Activated naive CD8-positive, alpha-beta T cell treated with anti-CD3 and anti-CD28 coated beads for 36 hours (primary cell): ENCODE results near the gene IL31RA. TPM values are rescaled to one million over a fixed set of nuclear protein-coding genes. Genes with fewer than 3 reads are reported as not detected.

Source experiments
- DNase-seq: peaks from one replicate; pipeline ENCODE4 v3.0.0; 2021
- H3K27ac Mint-ChIP-seq: one replicate; pipeline ENCODE4 v1.8.0; 2022; ENCODE audit warnings: mild to moderate bottlenecking, moderate library complexity, mixed read lengths
- H3K27me3 Mint-ChIP-seq: one replicate; pipeline ENCODE4 v1.8.0; 2022; ENCODE audit warnings: mild to moderate bottlenecking, mixed read lengths
- H3K36me3 Mint-ChIP-seq: one replicate; pipeline ENCODE4 v1.8.0; 2021; ENCODE audit warnings: mild to moderate bottlenecking, mixed read lengths
- H3K4me1 Mint-ChIP-seq: one replicate; pipeline ENCODE4 v1.8.0; 2021; ENCODE audit warnings: mixed read lengths
- H3K4me3 Mint-ChIP-seq: one replicate; pipeline ENCODE4 v1.8.0; 2022; ENCODE audit warnings: mild to moderate bottlenecking, moderate library complexity, mixed read lengths
- H3K9me3 Mint-ChIP-seq: one replicate; pipeline ENCODE4 v1.8.0; 2022; ENCODE audit warnings: mixed read lengths
- total RNA-seq, 2 experiments: library from RNA; stranded (reverse); gene quantifications; one replicate each; pipeline ENCODE4 v1.2.3, GENCODE V29; 2021

Gene IL31RA
- total RNA-seq, 2 experiments from 2014 or later, result not detected

DNA sequence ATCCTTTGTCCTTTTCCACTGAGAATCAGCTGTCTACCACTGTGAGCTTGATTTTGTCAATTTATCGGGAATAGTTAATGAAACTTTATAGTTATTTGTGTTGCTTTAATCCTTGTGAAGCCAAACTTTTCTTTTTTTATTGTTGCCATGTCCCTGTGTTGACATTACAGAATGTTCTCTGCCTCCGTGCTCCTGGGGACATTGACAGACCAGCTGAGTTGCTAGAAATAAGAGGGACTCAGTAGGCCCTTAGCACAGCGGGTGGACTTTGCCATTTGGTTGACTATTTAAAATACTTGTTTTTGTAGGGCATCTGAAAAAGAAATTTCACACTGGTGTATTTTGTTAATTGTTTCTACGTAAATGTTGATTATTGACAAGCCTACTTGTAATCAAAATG lies 70.5 kb downstream of the IL31RA start:
- H3K27ac Mint-ChIP-seq, result no peak overlapping the region

DNA sequence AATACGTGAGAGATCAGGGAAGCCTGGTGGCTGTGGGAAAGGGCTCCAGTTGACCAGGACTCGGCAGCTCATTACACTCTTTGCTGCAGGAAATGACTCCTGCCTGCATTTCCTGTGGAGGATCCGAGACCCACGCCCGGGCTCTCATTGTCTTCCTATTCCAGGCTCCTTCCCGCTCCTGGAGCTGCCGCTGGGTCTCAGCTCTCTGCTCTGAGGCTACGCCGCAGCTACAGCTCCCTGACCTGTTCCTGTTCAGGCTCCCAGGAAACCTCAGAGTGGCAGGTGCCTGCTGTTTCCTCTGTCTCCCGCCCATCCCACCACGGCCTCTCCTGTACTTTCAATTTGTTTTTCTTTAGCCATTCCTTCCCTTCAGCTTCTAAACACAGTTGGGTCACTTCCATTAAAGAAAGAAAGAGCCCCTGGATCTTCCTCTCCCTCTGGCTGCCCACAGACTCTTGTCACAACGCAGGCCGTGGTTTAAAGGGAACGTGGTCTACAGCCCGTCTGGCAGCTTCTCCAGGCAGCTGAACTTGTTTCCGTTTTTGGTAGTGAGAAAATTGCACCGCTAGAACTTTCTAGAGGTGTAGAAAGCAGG lies 72.1 kb downstream of the IL31RA start:
- H3K27me3 Mint-ChIP-seq, result peaks cover 4% of the 10 kb centered on the region
- H3K27ac Mint-ChIP-seq, result peak overlapping the region; percentile 74
- H3K36me3 Mint-ChIP-seq, result no peaks in the 10 kb centered on the region
- H3K4me1 Mint-ChIP-seq, result peaks cover 21% of the 10 kb centered on the region
- no peaks in the 10 kb centered on the region for H3K9me3 Mint-ChIP-seq
- DNase-seq, result no peak
- H3K4me3 Mint-ChIP-seq, result peak overlapping the region; percentile 90

More for the DNA sequence above, 70.5 kb downstream of the IL31RA start:
- H3K27me3 Mint-ChIP-seq, result peaks cover 4% of the 10 kb centered on the region
- peaks cover 26% of the 10 kb centered on the region for H3K4me1 Mint-ChIP-seq
- H3K4me3 Mint-ChIP-seq, result no peak overlapping the region
- no peaks in the 10 kb centered on the region for H3K36me3 Mint-ChIP-seq
- H3K9me3 Mint-ChIP-seq, result no peaks in the 10 kb centered on the region
- DNase-seq, result no peak

DNA sequence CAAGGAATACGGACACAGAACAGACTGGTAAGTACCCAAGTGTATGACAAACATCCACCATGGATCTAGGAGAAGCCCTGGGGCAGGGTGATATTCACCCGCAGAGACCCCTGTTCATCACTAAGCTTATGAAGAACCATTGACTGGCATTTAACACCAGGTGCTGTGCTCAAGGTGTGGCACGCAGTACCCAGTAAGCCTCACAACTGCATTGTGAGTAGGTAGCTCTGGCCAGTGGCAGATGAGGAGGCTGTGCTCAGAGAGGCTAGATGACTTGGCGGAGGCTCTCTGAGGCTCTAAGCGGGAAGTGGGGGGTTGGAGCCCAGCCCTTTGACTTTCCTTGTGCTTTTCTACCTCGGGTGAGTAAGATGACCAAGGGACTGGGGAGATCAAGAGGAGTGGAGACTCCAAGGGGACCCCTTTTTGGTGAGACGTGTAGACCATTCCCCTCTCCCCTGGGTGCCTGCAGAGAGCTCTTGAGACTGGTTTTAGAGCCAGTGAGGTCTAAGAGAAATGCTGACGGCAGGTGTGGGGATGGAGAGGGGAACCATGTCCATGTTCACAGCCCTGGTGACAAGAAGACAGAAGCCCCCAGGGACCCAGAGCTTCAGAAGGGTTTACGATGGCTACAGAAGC lies 72.8 kb downstream of the IL31RA start:
- H3K27me3 Mint-ChIP-seq, result peaks cover 4% of the 10 kb centered on the region
- no peaks in the 10 kb centered on the region for H3K36me3 Mint-ChIP-seq
- peaks cover 18% of the 10 kb centered on the region for H3K4me1 Mint-ChIP-seq
- DNase-seq, result no peak
- H3K4me3 Mint-ChIP-seq, result peak overlapping the region; percentile 90
- H3K27ac Mint-ChIP-seq, result no peak overlapping the region
- H3K9me3 Mint-ChIP-seq, result no peaks in the 10 kb centered on the region

DNA sequence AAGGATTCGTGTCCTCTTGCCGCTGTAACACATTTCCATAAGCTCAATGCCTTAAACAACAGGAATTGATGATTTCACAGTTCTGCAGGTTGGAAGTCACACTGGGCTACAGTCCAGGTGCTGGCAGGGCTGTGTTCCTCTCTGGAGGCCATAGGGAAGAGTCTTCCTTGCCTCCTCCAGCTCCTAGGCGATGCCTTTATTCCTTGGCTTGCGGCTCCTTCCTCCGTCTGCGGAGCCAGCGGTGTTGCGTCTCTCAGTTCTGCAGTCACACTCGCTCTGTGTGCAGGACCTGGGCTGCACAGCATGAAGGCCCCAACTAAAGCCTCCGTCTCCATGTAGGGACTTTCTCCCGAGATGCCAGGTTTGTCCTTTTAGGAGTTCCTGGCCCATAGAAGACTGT lies 73.6 kb downstream of the IL31RA start:
- no peaks in the 10 kb centered on the region for H3K36me3 Mint-ChIP-seq
- no peak overlapping the region for H3K4me3 Mint-ChIP-seq
- no peak for DNase-seq

DNA sequence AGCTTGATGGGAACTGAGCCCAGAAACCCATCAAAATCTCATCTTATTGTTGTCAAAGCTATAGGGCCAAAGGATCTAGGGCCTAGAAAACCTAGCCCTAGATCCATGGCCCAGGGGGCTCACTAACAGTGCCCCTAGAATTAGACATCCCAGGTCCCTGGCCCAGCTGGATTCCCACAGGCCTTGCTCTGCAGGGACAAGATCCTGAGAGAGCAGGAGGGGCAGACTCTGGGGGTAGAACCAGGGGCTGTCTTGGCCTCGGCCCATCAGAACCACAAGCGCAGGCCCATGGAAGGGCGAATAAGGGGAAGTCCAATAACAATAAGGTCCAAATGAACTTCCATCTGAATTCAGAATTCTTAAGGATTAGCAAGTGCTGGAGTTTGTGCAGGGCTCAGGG lies 74.0 kb downstream of the IL31RA start:
- Mint-ChIP-seq H3K4me1 (peaks cover 12% of the 10 kb centered on the region), H3K9me3 (no peaks in the 10 kb centered on the region), H3K27ac (no peak overlapping the region), H3K36me3 (no peaks in the 10 kb centered on the region), H3K27me3 (peaks cover 4% of the 10 kb centered on the region), H3K4me3 (no peak overlapping the region)
- DNase-seq, result no peak

More for the DNA sequence above, 73.6 kb downstream of the IL31RA start:
- Mint-ChIP-seq H3K27me3 (peaks cover 4% of the 10 kb centered on the region), H3K27ac (no peak overlapping the region), H3K4me1 (peaks cover 12% of the 10 kb centered on the region), H3K9me3 (no peaks in the 10 kb centered on the region)

DNA sequence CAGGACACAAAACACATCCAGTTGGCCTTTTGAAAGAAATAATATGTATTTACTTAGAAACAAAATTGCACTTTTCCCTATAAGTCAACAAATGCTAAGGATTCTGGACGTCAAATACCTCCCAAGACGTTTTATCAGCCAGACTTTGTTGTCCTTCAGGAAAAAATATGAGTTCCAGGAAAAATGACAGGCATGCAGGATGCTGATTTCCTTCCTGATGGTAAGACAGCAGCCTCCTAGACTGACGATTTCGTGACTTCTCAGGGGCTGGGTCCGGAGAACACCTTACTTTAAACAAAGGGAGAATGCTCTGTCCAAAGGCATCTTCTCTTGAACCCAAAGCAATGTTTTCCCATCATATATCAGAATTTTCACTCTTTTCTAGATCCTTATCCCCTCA lies 74.6 kb downstream of the IL31RA start:
- Mint-ChIP-seq H3K4me3 (no peak overlapping the region), H3K27me3 (peaks cover 4% of the 10 kb centered on the region), H3K9me3 (no peaks in the 10 kb centered on the region), H3K27ac (no peak overlapping the region), H3K4me1 (peaks cover 12% of the 10 kb centered on the region), H3K36me3 (no peaks in the 10 kb centered on the region)
- no peak for DNase-seq

DNA sequence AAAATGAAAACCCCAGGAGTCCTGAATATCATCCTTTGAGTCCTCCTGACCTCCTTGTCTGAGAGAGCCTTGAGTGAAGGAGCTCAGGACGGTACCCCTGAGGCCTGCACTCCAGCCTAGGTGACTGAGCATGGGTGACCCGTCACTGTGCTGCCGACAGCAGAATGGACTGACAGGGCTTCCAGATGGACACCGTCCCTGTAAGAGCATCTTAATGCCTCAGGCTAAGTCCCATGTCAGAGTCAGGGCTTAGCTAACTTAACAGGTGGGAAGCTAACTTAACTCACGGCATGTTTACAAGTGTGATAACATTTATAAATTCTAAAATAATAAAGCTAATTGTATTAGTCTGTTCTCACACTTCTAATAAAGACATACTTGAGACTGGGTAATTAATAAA lies 75.3 kb downstream of the IL31RA start:
- Mint-ChIP-seq H3K4me1 (peaks cover 12% of the 10 kb centered on the region), H3K27ac (no peak overlapping the region), H3K4me3 (no peak overlapping the region), H3K36me3 (no peaks in the 10 kb centered on the region), H3K27me3 (peaks cover 4% of the 10 kb centered on the region), H3K9me3 (no peaks in the 10 kb centered on the region)
- no peak for DNase-seq

DNA sequence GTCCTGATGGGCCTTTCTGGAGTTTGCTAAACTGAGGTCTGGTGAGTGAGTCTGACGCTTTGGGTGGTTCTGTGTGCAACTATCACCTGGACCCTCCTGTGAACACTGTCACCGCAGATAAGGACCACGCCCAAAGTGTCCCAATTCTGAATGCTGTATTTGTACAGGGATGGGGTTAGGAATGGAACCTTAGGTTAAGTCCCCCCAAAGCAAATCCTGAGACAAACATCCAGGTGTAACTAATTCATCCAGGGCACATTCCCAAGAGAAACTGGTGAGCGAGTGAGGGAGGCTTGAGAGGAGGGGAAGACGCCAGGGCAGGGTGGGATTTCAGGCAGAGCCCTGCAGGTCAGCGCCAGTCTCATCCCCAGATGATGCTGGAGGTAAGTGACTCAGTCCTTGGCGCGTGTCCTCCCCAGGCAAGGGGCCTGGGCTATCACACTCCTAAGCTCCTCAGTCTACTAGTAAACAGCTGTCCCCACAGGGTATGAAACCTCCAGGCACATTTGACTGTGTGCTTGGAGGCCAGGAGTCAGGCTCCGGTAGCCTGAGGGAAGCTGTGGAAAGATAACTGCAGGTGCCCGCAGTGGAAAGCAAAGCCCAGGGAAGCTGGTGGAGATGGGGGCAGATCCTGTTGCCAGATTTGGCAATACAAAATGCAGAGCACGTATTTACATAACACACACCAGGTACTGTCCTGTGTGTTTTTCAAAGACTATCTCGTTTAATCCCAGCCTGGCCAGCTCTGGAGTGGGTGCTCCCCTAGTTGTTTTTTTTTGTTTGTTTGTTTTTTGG lies 76.9 kb downstream of the IL31RA start:
- Mint-ChIP-seq H3K4me1 (peaks cover 9% of the 10 kb centered on the region), H3K9me3 (no peaks in the 10 kb centered on the region), H3K36me3 (no peaks in the 10 kb centered on the region), H3K27ac (no peak overlapping the region), H3K4me3 (no peak overlapping the region), H3K27me3 (peaks cover 4% of the 10 kb centered on the region)
- no peak for DNase-seq

DNA sequence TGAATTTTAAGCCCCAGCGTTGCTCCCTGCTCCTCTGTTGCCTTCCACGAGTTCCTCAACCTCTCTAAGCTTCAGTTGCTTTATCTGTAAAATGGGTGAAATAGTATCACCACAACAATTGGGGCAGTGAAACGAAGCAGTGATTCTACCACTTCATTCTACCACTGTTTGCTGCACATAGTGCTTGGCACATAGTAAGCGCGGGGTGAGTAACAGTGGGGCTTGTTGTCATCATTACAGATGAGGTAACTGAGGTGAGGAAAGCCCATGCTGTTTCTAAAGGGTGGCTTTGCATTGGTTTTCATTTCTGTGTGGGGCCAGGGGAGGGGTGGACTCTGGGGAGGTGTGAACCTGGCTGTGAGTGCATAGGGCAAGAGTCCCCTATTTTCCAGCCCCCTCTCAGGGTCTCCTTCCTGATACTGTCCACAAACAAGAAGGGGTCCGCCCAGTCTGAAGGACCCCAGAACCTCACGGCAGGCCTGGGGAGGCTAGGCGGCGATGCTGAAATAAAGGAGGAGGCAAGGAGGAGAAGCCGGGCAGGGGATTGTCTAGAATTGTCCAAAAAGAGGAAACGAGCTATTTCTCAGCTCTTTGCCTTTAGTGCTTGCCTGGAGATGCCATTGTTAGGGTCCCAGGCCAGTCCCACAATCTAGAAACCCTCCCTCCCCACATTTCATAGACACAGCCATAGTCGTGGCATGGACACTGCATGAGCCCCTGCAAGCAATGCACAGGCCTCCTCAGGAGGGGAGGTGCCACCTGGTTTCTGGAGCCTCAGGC lies 78.1 kb downstream of the IL31RA start:
- no peak for DNase-seq
- Mint-ChIP-seq H3K4me1 (no peaks in the 10 kb centered on the region), H3K4me3 (no peak overlapping the region), H3K27me3 (no peaks in the 10 kb centered on the region), H3K36me3 (no peaks in the 10 kb centered on the region), H3K27ac (no peak overlapping the region), H3K9me3 (no peaks in the 10 kb centered on the region)

DNA sequence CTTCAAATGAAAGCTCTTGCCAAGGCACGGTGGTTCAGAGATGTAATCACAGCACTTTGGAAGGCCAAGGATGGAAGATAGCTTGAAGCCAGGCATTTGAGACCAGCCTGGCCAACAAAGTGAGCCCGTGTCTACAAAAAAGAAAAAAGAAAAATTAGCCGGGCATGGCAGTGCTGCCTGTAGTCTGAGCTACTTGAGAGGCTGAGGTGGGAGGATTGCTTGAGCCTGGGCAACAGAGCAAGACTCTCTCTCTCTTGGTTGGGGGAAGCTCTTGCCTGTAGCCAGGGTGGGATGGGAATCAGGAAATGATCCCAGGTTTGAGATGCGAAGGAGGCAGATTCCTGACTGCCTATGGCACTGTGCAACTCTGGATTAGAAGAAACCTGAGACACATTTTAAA lies 81.5 kb downstream of the IL31RA start:
- DNase-seq, result no peak
- Mint-ChIP-seq H3K4me1 (peaks cover 4% of the 10 kb centered on the region), H3K27me3 (no peaks in the 10 kb centered on the region), H3K9me3 (no peaks in the 10 kb centered on the region), H3K4me3 (no peak overlapping the region), H3K36me3 (no peaks in the 10 kb centered on the region), H3K27ac (no peak overlapping the region)

DNA sequence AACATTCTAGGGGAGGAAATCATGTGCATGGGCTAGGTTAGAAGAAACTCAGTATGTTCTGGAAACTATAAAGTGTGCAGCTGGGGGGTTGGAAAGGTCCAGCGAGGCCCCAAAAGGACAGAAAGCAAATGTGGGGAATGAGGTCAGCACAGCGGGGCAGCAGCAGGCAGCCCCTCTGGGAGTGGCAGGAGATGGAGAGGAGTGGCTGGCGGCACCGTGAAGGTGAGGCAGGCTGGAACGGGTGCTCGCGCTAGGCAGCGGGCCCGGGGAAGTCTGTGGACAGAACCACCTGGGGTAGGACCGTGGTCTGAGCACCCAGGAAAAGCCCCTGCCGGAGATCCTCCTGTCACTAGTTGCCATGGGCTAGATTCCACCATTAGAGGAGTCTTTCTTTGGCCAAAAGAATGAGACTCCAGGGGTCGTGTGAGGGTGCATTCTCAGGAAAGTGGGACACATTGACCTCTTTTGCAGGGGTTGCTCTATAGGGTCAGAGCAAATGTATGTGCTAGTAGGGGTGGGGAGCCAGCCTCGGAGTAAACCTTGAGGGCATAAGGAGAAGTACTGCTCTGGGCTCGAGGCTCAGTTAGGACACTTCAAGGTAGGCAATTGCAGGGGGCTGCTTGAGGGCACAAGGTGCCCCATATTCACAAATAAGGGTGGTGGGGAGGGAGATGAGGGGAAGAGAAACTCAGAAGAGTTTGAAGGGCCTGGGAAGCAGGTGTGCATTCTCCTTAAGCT lies 82.4 kb downstream of the IL31RA start:
- Mint-ChIP-seq H3K4me1 (peaks cover 7% of the 10 kb centered on the region), H3K27ac (no peak overlapping the region), H3K9me3 (no peaks in the 10 kb centered on the region), H3K36me3 (no peaks in the 10 kb centered on the region), H3K4me3 (no peak overlapping the region), H3K27me3 (no peaks in the 10 kb centered on the region)
- no peak for DNase-seq

DNA sequence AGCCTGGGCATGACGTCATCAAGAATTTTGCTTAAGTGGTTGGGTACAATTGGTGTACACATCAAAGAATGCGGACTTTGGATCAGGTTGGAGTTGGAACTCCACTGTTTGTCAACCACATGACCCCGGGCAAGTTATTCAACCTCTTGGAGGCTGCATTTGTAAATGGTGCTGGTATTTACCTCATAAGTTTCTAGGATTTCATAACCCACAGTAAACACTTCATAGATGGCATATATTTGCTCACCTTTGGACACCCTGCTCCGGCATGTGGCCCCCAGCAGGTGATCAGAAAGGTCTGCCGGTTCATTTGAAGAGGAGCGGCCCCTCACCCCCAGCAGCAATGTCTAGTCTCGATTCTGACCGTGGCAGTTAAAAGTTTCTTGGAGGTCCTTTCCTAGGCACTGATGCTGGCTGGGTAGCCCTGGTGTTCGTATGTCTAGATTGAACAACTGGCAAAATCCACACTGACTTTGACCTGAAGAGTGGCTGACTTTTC lies 83.0 kb downstream of the IL31RA start:
- no peak for DNase-seq
- Mint-ChIP-seq H3K27ac (no peak overlapping the region), H3K4me1 (peaks cover 7% of the 10 kb centered on the region), H3K9me3 (no peaks in the 10 kb centered on the region), H3K36me3 (peaks cover 4% of the 10 kb centered on the region), H3K27me3 (no peaks in the 10 kb centered on the region), H3K4me3 (no peak overlapping the region)

DNA sequence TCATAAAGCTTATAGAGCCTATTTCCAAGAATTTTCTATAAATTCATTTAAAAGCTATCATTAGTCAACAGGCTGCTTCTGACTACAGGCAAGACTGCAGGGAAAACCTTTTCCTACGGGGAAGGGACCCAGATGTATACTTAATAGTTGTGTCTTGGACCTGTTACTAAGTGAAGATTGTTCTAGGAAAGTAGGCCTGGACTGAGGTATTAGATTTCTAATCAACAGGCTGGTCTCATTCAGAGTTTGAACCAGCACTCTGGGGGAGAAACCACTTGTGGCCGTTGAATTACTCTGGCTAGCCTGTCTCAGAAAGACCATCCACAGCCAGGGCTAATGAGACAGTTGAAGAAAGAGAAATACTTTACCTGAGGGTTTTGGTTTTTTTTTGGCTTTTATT lies 83.6 kb downstream of the IL31RA start:
- Mint-ChIP-seq H3K4me3 (no peak overlapping the region), H3K9me3 (no peaks in the 10 kb centered on the region), H3K4me1 (peaks cover 10% of the 10 kb centered on the region), H3K27ac (no peak overlapping the region), H3K27me3 (no peaks in the 10 kb centered on the region), H3K36me3 (peaks cover 6% of the 10 kb centered on the region)
- no peak for DNase-seq

DNA sequence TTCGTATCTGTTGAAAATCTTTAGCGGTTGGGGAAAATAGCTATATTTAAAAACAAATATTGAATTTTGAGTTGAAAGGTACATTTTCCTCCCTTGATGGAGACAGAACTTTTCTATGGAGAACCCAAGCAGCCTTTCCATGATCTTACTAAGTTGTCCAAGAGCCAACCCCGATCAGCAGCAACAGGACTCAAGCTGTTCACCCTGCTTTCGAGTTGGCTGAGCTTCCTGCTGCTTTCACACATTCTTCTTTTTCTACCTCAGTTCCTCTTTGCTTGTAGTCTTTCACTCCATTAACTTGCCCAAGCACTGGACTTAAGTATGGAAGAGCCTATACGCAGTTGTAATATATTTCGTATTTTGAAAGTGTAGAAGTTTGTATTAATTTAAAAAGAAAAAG lies 84.2 kb downstream of the IL31RA start:
- no peak for DNase-seq
- H3K27ac Mint-ChIP-seq, result no peak overlapping the region
- no peaks in the 10 kb centered on the region for H3K9me3 Mint-ChIP-seq
- H3K27me3 Mint-ChIP-seq, result no peaks in the 10 kb centered on the region
- peaks cover 10% of the 10 kb centered on the region for H3K4me1 Mint-ChIP-seq
- H3K4me3 Mint-ChIP-seq, result no peak overlapping the region
- H3K36me3 Mint-ChIP-seq, result peaks cover 6% of the 10 kb centered on the region
